HG03280 (cell line): ENCODE results near the gene ZAP70.

Source experiments
- ATAC-seq: cut with Tn5 transposase; IDR thresholded peaks from one replicate; pipeline ENCODE4 v1.9.1; 2021; ENCODE audit warnings: mild to moderate bottlenecking, moderate library complexity; ENCODE audit not compliant: unreplicated experiment

ZAP70 gene

DNA sequence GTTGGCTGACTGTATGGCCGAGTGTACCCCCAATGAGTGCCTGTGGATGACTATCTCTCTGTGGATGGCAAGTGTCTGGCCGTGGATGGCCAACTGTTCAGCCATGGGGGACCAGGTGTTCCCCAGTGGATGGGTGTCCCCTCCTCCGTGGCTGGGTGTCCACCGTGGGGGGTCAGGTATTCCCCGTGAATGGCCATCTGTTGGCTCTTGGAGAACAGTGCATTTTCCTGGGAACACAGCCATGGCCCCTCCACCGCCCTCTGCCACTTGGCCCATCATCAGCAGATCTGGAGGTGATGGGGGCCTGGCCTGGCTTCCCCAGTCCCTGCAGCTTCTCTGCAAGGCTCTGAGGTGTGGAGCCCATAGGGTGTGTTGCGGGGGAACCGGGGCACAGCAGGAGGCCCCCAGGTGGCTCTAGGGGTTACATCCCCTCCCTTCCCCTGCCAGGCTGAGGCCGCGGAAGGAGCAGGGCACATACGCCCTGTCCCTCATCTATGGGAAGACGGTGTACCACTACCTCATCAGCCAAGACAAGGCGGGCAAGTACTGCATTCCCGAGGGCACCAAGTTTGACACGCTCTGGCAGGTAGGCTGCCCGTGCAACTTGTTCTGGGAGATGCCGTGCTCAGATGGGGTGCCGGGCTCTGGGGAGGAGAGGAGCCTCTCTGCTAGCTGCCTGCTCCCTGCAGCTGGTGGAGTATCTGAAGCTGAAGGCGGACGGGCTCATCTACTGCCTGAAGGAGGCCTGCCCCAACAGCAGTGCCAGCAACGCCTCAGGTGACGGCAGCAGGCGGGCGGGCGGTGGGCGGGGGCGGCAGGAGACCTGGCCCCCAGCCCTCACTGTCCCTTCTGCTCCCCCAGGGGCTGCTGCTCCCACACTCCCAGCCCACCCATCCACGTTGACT lies 19.3 kb downstream of the ZAP70 start:
- no peak for ATAC-seq

DNA sequence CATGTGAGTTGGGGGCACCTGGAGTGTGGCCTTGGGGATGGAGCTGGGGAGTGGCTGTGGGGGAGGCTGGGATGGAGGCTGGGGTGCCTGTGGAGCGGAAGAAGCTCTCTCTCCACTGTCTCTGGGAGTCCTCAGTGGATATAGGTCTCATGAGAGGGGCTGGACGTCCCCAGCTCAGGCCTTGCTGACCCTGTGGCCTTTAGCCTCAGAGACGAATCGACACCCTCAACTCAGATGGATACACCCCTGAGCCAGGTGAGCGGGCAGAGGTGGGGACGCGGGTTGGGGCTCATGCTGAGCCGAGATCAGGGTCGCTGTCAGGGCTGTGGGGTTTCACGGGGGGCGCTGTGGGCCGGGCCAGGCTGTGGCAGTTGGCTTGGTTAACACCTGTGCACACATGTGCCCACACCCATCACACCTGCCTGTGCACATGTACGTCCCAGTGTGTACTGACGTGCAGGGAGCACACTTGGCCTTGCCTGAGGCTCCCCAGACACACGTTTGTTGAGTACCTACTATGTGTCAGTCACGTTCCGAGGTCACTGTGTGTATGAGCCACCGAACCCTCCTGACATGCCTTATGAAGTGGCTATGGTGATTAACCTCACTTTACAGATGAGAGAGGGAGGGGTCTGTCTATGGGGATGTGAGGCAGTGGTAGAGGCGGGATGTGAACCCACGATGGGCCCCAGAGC lies 20.1 kb downstream of the ZAP70 start:
- ATAC-seq, result no peak

GRCh38 chr2:97734061-97735051 lies 21.0 kb downstream of the ZAP70 start:
- no peak for ATAC-seq

GRCh38 chr2:97735161-97735561 lies 21.8 kb downstream of the ZAP70 start:
- ATAC-seq, result no peak

DNA sequence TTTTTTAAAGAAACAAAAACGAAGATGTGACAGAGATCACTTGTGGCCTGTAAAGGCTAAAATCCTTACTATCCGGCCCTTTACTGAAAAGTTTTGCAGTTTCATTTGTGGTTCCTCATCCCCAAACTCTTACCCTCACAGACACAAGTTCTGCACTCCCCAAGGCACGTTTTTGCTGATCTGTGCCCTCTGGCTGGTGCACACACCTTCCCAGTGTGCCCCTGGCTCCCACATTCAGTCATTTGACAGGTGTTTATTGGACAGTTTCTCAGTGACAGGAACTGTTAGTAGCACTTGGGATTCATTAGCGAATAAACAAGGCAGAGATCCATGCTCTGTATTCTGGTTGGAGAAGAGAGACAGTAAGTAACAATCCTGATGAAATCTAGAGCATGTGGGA lies 22.8 kb downstream of the ZAP70 start:
- ATAC-seq, result no peak

GRCh38 chr2:97736608-97737330 lies 23.4 kb downstream of the ZAP70 start:
- no peak for ATAC-seq

DNA sequence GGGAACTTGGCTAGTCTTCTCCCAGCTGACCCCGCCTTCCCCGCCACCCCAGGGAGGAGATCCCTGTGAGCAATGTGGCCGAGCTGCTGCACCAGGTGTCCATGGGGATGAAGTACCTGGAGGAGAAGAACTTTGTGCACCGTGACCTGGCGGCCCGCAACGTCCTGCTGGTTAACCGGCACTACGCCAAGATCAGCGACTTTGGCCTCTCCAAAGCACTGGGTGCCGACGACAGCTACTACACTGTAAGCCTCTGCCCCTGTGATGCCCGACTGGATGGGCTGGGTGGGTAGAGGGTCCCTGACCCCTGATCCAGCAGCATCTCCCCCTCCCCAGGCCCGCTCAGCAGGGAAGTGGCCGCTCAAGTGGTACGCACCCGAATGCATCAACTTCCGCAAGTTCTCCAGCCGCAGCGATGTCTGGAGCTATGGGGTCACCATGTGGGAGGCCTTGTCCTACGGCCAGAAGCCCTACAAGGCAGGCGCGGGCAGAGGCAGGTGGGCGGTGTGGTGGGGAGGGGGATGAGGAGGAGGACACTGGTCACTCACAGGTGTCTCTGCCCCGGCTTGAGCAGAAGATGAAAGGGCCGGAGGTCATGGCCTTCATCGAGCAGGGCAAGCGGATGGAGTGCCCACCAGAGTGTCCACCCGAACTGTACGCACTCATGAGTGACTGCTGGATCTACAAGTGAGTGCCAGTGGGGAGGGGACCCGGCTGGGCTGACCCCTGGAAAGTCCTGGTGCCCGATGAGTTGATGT lies 24.2 kb downstream of the ZAP70 start:
- no peak for ATAC-seq

DNA sequence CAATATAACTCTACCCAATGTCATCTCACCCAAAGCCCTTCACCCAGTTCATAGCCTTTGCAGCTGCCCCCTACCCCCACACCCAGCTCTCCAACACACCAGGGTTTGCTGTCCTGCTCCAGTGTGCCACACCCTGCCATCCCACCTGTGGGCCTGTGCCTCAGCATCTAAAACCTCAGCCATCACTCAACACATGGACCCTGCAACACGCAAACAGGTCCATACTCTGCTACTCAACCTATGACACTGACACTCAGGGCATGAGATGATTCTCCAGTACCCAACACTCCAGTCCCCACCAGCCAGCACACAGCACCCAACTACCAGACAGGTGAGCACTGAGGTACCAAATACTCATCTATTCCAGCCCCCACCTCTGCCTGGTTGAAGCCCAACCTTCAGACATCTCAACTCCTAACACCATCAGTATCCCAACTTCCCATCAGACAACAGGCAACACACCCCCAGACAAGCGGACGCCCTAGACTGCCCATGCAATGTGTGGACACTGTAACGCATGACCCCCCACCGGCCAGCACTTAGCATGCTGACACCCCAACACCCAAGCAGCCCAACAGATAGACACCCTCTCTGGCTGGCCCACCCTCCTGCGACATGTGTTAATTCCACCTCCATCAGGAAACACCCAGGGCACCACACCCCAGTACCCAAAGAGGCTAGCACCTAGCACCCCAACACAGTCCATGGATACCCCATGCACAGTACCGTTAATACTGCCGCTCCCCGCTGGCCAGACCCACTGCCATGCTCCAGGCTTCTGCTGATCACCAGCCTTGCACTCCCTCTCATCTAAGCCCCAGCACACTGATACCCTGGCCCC lies 25.0 kb downstream of the ZAP70 start:
- no peak for ATAC-seq

DNA sequence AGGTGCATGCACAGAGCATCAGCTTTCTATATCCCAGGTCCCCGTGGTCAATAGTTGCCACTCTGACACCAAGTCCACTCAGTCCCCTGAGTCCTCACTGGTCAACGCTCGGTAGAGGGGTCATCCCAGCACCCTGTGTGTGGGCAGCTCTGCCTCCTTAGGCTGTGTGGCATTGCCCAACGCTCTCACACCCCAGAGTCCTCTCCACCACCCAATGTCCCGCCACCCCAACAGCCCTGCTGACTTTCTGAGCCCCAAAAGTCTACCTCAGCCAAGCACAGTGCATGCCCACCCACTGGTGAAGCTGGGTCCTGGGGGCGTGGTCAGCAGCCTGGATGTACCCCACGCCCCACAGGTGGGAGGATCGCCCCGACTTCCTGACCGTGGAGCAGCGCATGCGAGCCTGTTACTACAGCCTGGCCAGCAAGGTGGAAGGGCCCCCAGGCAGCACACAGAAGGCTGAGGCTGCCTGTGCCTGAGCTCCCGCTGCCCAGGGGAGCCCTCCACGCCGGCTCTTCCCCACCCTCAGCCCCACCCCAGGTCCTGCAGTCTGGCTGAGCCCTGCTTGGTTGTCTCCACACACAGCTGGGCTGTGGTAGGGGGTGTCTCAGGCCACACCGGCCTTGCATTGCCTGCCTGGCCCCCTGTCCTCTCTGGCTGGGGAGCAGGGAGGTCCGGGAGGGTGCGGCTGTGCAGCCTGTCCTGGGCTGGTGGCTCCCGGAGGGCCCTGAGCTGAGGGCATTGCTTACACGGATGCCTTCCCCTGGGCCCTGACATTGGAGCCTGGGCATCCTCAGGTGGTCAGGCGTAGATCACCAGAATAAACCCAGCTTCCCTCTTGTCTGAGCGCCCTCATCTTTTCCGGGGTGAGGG lies 25.9 kb downstream of the ZAP70 start:
- no peak for ATAC-seq

DNA sequence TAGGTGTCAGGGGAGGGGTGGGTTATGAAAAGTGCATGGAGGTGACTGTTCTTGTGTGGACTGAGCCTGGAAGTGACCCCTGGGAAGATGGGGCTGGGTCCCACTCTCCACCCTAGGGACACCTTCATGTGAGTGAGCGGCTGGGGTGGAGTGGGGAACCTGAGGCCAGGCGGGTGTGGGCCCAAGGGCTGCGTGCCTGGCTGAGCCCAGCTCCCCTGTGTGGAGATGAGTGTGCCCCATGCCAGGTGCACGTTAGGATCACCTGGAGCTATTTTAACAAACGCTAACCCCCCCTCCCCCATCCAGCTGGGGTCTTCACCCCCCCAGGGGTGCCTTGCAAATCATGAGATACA lies 26.5 kb downstream of the ZAP70 start:
- ATAC-seq, result no peak

- peak; percentile 48 for ATAC-seq
Measured at GRCh38 chr2:97740590-97741182, 27.3 kb downstream of the ZAP70 start.

DNA sequence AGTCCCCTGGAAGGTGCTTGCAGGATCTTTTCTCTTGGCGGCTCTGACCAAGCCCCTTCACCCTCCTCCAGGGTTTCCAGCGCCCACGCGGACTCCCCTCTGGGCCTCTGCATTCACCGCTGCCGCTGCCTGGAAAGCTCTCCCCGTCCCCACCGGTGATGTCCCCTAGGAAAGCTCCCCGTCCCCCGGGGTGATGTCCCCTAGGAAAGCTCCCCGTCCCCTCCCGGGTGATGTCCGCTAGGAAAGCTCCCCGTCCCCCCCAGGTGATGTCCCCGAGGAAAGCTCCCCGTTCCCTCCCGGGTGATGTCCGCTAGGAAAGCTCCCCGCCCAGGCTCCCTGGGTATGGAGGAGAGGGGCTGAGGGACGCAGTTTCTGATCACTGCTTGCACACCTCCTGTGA lies 27.9 kb downstream of the ZAP70 start:
- no peak for ATAC-seq

DNA sequence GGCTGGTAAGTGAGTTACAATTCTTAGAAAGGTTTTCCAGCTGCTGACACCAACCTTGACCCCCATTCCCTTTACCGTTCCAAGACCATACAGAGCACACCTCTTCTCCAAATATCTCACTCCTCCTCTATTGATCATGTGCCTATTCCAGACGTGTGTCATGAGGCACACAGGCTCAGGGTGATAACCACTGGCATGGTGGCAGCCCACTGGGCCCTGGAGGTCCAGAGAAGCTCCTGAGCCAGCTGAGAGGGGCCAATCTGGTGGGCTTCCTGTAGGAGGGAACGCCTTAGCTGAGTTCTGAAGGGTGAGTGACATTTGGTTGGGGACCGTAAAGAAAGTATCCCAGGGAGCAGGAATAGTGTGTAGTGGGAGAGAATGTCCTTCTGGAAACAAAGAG lies 28.3 kb downstream of the ZAP70 start:
- ATAC-seq, result no peak

- ATAC-seq, result no peak
Measured at GRCh38 chr2:97742381-97742847, 29.0 kb downstream of the ZAP70 start.

DNA sequence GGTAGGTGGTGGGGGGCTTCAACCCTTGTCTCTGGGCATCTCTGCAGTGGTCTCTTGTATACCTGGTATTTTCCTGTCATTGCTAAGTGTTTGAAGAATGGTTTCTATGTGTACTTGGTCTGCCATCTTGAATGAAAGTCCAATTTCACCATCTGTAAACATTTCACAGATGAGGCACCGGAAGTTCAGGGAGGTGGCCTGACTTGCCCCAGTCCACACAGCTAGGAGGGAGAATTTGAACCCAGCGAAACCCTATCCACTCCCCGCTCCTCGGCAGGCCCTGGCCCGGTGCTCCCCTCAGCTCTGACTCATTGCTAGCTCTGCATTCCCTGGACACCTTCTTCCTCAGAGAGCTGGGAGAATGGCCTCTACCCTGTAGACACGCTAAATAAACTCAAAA lies 30.5 kb downstream of the ZAP70 start:
- no peak for ATAC-seq

GRCh38 chr2:97745474-97746174 lies 32.2 kb downstream of the ZAP70 start:
- no peak for ATAC-seq

DNA sequence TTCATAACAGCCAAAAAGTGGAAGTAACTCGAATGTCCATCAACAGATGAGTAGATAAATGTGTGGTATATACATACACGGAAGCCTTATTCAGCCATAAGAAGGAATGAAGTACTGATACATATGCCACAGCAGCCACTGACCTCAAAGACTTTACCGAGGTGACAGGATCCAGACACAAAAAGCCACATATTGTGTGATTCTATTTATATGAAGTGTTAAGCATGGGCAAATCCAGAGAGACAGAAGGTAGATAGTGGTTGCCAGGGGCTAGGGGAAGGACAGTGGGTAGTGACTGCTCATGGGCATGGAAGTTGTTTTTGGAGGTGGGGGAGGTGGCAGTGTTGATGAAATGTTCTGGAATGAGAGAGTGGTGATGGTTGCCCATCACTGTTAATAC lies 33.9 kb downstream of the ZAP70 start:
- no peak for ATAC-seq
